GM21381 (cell line): ENCODE results near the gene PIK3R1.

Source experiments
- ATAC-seq: cut with Tn5 transposase; IDR thresholded peaks from one replicate; pipeline ENCODE4 v1.9.1; 2021; ENCODE audit warnings: mild to moderate bottlenecking, moderate library complexity; ENCODE audit not compliant: unreplicated experiment

Gene PIK3R1

DNA sequence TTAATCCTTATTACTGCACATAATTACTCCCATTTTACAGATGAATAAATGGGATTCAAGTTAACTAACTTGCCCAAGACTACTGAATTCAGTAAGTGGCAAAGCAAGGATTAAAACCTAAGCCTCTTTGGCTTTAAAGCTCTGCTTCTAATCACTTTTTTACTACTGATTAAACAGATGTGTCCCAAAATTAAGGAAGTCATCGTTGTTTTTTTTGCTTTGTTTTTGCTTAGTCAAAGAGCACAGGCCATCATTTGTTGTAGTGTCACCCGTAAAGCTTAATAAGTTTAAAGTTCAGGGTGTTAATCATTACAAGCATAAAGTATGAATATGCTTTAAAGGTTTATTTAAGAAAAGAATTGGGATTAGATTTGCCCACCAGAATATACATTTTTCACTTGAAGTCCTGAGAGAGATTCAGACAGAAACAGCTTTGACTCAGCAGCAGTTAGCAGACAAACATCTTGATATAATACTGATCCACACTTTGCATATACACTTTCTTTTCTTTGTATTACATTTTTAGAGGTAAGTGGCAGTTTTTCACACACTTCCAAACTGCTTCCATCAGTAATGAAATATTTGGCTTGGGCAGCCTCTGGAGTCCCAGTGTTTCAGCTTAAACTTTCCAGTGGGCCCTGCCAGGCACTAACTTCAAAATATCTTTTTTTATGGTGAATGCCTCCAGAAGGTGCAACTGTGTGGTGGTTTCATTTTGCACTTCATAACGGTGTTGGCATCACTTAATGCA, 52.7 kb downstream of the PIK3R1 start:
- no peak for ATAC-seq

DNA sequence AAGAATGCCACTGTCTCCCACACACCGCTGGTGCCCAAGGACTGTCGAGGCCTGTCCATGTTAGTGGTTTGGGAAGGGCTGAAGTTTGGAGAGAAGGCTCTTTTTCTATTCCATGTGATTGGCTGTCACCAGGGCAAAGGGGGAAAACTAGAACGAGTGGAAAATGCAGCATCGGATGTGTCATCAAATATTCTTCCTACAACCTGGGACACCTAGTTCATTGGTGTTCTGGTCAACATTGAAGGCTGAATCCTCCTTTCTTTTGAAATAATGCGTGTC, 53.2 kb downstream of the PIK3R1 start:
- ATAC-seq = no peak

DNA sequence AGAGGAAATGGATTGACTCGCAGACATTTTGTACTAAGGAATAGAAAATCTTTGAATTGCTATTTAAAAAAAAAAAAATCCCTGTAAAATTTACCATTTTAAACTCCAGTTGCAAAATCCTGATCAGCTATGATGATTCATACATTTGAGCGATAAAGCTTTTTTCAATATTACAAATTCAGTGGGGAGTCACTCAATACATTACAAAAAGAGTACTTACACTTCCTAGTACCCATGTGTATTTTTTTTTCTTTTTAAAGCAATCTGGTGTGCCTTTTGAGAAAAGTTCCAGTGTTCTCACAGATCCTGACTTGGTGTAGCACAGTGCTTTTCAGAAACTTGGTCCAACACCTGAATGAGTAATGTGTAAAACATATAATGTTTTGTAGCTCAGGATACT, 54.3 kb downstream of the PIK3R1 start:
- ATAC-seq = no peak

DNA sequence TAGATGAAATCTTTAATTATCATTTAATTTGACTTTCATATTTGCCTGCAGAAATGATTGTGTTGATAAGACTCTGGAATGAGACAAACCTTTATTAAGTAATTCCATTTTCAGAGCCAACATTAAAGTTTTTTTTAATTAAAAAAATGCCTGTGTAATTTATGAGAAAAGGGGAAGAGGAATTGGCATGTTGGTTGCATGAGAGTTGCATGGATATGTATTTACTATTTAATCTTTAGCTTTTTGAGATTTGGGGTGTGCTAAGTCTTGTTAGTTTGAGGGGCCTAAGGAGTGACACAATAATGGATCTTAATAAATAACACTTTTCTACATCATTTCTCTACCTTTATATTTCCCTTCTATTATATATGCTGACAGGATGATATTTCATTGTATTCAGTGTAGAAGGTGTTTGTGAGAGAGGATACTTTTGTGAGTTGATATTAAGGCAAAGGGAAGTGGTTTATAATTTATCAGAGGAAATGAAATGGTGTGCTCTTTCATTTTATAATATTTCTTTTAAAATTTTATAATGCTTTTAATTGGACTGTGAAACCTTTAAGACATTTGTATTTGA, 54.9 kb downstream of the PIK3R1 start:
- no peak for ATAC-seq

DNA sequence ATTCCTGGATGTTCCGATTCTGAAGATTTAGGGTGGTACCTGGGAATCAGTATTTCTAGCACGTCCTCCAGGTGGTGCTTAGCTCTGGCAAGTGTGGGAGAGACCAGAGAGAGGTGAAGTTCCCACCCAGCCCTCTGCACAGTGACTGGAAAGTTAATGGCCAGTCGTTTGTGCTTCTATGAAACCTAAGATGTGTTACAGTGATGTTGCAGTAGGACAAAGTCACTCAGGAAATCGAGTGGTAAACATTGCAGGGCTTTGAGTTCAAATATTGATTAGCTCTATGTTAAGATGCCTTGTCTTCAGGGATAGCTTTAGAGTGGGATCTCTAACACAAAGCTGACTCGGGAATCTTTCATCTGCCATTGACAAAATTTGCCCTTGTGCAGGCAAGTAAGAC, 55.6 kb downstream of the PIK3R1 start:
- no peak for ATAC-seq

DNA sequence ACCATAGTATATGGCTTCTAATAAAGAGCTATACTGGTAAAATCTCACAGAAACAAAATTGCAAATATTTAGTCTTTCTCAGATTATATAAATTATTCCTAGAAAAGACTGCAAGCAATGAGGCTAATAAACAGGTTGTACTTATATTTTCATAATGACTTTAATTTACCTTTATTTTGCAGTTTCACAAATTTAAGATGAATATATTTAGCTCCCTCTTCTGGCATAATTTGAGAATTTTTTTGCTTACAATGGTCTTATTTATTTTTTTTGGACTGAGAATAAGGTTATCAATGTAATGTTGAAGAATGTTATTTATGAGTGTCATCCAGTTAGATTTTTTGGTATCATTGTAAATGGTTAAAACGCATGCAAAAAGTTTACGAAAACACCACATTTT, 56.7 kb downstream of the PIK3R1 start:
- ATAC-seq = no peak

DNA sequence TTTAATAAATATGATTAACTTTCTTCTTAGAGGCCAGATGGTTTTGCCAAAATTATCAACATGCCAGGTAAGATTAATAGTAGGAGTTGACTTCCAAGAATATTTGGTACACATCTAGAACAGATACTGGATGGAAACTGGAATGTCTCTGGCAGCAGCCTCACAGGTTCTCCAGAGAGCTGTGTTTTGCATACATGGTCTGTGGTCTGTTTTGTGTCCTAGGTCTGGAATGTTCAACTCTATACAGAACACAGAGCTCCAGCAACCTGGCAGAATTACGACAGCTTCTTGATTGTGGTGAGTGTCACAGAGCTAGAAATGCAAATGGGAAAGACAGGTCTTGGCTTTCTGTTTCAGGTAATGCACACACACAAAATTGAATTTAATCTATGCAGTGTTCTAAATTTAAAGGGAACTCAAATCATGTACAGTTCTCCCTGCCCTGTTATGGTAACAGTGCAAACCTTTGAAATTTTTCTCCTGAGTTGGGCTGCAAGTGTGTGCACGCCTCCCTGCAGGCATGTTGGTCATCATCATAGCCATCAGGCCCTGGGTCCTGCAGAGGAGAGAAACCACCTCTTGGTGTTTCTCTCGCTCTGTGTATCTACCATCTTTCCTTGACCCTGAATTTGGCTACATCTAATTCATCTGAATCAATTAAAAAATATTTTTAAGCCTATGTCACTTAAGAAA, 58.3 kb downstream of the PIK3R1 start:
- ATAC-seq = peak; percentile 61

DNA sequence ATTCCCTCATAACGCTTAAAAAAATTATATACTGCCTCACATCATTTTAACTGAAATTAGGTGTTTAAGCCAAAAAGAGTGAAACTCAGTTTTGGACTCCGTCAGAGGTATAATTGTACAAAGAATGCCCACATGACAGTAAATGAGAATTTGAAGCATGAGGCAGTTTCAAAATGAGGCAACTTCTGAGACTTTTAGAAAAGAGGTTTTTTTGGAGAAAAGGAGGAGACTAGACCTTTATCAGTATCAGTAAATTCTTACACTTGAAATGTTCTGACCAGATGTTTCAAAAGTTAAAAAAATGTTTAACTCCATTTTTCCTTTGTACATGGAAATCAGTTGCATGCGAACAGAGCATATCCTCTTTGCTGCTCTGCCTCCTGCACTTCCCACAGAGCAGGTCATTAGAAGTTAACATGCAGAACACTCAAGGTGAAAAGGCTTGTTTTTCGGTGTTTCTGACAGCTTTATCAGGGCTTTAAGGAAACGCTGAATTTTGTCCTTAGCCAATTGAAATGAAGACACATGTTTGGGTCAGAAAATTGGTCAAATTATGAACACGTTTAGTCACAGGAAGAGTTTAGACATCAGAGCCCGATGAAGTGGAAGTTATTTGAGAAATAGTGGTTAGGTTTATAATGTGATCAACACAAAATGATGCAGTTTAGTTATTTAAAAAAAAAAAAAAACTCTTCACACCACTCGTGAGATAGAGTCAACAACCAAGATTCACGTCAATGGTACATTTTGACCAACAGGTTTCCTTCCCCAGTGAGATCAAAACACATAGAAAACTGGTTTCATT, 59.5 kb downstream of the PIK3R1 start:
- peak; percentile 45 for ATAC-seq

DNA sequence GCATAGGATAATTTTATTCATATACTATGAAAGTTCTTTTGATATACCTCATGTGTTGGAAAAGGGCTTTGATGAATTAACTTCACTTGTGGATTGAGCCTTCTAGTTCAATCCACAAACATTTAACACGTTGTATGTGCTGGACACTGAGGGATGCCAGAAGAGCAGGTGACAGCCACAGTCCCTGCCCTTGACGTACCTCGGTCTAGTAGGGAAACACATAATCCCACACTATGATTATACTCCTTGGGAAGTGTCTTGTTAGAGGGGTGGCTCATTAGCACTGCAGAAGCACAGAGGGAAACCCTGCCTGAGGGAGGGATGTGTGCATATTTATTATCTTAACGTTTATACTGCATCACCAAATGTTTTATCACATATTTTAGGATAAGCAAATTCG, 61.2 kb downstream of the PIK3R1 start:
- no peak for ATAC-seq

DNA sequence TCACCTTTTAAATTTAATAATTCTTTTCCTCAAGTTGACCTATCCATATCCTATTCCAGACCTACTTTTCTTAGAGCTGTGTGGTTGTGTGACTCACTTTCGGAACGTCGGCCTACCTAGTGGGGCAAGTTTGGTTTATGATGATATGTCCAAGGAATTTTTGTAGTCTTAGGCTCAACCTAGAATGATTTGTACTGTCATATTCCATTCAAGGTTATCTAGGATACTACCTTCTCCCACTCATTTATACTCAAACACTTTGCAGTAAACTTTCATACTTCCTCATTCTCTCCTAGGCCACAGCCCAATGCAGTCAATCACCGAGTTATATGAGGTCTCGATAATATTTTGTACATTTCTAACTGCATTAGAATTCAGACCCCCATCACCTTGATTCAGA, 61.9 kb downstream of the PIK3R1 start:
- ATAC-seq = no peak

DNA sequence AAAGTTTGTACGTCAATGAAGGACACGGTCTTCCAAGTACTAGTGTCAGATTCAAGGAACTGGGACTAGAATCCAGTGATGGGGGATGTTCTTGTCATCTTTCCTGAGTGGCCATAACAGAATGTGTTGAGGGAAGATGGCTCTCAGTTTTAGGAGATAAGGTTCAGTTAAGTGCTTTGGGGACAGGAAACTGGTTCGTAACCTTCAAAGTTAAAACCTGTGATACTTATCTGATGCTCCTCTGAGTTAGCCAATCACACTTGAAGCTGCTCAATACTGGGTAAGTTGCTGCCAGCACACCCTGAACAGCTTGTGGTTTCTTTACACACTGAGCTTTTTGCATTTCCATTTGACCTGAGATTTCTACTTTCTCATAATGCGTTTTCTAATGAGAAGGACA, 64.4 kb downstream of the PIK3R1 start:
- ATAC-seq = no peak

DNA sequence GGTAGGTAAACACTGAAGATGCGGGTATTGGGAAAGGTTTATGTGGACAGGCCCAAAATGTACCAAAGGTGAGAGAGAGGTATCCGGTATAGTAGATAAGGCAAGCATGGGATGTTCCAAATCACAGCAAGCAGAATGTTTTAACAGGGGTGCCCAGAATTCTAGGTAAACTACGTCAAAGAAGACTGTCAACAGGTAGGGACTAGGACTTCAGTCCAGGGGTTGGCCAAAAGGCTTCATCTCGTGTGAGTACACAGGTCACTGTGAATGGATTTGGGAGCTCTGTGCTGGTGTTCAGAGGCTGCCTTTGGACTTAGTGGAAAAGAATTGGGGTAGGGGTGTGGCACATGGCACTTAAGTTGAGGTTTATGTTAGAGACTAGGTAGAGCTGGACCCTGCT, 66.4 kb downstream of the PIK3R1 start:
- no peak for ATAC-seq

DNA sequence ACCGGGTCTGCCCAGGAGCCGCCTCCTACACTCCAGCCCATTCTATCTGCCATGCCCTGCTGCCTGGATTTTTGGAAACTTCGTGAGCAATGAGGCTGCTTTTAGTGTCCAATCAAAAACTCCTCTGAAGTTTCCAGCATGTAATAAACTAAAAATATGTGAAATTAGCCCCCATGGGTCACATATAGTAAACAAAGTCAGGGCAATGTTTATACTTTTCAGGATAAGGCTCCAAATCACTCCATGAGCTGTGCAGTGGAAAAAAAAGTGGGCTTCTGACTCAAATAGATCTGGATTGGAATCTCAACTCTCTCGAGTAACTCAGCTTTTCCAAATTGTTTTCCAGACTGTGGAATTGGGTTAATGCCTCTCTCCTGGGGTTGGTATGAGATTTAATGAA, 68.2 kb downstream of the PIK3R1 start:
- ATAC-seq = no peak

DNA sequence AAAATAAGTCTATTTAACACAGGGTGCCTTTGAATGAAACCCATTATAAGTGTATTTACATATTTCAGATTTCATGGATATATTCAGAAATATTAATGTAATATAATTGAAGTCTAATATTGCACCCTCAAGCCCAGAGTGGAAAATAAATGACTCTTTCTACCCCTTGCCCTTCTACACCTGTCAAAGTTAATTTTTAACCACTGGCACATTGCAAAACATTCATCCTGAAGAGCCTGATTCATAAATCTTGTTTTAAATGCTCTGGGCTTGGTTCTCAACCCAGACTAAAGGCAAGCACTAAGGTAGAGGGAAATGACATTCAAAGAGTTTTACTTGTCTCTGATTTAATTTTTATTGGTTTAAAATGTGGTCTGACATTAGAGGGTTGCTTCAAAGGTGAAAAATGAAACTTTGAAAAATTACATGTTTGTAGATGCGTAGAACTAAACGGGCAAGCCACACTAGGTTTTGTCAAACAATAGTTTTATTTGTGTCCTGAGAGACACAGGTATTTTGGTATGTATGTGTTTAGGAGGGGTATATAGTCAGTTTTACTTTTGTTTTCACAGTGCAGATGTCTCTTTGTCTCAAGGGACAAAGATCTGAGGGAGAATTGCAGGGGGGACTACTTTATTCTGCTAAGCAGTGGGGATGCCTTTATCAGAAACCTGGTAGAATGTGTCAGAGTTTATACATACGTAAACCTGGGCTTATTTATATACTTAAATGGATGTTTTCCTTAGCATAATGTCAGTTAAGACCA, 69.7 kb downstream of the PIK3R1 start:
- no peak for ATAC-seq

DNA sequence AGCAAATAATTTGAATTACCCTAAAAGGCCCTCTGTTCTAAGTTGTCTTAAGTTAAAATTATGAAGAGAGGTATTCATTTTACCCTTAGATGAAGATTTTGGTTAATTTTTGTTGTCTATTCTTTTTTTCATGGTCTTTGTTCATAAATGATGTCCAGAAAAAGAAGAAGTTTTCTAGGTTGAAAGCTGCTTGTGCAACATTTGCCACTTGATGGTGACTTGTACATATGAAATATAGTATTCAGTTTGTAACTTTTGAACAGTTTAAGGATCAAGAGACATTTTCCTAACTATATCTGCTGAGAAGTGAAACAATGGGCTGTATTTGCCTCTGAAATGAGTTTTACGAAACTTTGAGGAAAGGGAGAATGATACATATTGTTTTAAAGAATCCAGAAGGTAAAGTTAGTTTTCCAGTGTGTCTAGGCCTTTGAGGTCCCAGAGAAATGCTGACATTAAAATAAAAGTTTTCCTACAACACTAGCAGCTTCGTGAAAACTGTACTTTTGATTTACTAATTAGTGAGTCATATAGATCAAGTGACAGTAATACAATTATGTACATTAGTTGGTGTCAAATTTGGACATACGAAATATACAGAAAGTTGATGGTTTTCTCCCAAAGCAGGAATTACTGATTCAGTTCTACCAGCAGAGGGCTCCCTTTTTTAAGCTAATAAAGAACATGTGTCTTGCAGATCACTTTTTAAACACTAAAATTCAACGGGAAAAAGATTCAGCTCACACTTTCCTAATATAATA, 70.5 kb downstream of the PIK3R1 start:
- ATAC-seq = no peak

DNA sequence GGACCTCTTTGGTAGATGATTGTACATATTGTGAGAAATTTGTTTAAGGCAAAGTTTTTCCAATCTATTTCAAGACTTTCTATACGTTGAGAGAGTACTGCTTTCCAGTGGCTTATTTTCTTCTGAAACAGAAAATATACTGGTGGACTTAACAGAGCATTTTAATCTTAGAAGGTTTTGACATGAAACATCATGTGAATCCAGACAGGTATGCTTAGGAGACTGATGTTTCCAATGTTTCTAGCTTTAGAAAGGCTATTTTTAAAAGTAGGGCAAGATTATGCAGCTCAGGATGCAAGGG, 71.0 kb downstream of the PIK3R1 start:
- no peak for ATAC-seq

DNA sequence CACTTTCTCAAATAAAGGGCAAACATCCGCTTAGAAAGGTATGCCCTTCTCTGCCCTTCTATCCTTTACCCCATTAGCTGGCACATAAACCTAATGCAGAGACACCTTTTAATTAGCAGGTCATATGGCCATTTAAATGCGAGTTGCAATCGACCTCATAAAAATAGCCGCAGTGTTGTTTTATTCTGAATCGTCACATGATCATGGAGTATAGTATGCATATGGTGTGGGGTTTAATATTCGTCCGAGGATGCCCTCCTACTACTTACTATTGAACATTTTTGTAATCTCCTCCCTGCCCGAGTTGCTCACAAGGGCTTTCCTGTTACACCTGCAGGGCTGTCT, 72.0 kb downstream of the PIK3R1 start:
- ATAC-seq = no peak

DNA sequence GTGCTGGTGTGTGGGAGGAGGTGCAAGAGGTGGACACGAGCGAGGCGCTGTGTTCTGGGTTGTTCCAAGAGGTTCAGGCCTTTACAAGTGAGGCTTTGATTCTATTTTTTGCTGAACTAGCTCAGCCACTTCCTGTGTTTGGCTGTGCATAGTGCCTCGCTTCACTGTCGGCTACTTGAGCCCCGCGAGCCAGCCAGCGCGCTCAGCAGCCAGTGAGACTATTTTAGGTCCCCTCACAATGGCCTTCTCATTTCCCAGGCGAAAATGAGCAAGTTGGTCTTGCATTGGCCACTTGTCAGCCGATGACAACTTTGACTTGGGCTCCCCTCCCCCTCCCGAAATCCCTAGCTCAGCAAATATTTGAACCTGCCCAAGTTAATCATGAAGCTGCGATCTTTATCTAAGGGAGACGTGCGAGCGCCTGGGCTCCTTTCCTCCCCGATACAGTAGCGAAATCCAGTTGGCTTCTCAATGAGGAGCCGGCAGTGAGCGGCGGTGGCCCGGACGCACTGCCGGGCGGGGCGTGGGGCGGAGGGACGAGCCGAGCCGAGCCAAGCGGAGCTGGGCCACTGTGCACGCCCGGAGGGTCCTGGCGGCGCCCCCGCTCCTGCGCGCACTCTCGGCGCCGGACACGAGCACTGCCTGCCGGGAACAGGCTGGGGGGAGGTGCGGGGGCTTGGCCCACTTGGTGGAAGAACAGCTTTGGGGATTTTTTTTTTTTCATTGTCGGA, 72.6 kb downstream of the PIK3R1 start:
- ATAC-seq = peak; percentile 73

DNA sequence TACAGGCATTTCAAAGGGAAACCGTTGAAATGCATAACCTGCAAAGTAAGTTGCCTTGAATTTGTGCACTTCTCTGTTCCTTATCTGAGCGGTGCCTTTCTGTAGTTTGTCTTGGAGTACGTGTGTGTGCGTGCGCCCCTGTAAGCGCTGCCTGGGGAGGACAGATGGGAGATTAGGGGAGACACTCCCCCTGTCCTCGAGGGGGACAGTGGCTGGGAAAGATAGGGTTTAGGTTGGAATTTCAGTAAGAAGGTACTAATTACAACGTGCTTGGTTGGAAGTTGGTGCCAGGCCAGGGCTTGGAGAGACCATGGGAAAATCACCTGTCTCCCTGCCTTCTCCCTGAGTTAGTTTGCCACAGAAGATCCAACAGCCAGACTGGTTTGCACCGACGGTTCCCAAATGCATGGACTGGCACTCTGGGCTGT, 73.2 kb downstream of the PIK3R1 start:
- ATAC-seq = peak; percentile 12

DNA sequence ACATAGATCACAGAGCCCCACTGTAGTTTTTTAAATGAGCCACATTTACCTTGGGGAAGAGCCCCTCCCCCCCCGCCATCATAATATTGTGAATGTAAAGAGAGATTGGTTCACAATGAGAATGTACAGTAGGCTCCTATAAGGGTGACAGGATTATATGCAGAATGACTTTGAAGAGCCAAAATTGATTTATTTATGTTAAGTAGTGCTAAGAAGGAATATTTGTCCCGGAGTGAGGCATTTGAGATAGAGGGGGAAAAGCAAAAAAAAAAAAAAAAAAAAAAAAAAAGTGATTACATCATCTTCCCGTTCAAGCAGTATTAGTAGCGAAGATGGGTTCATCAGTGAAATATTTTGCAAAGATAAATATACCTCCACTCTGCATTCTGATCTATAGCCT, 73.9 kb downstream of the PIK3R1 start:
- ATAC-seq = no peak
